WERI-Rb-1 (cell line): ENCODE data around the gene GBP3.
"Not testable (repeated sequence)": the region's sequence is repeated elsewhere in the genome, so short reads cannot be mapped to it uniquely, and the experiment has no call there.

Experiments
- DNase-seq: peaks from one replicate; pipeline ENCODE4 v3.0.0-alpha.2; 2020
- H3K27ac ChIP-seq: fragments of 250-450 bp; sonication (Bioruptor Pico); 2 replicates; pipeline ENCODE4 v1.5.1; 2020; ENCODE audit warnings: mild to moderate bottlenecking, moderate library complexity
- H3K27me3 ChIP-seq: fragments of 250-450 bp; sonication (Bioruptor Pico); 2 replicates; pipeline ENCODE4 v1.5.1; 2021; ENCODE audit warnings: mild to moderate bottlenecking, low read depth, moderate library complexity; ENCODE audit not compliant: insufficient read depth, severe bottlenecking
- H3K36me3 ChIP-seq: fragments of 250-450 bp; sonication (Bioruptor Pico); 2 replicates; pipeline ENCODE4 v1.5.1; 2020; ENCODE audit warnings: mild to moderate bottlenecking, moderate library complexity
- H3K4me3 ChIP-seq: 2 replicates; pipeline ENCODE4 v1.5.1; 2011; ENCODE audit warnings: low read depth, mild to moderate bottlenecking, control low read depth, low read length
- H3K9me3 ChIP-seq: fragments of 250-450 bp; sonication (Bioruptor Pico); 2 replicates; pipeline ENCODE4 v1.5.1; 2021; ENCODE audit warnings: mild to moderate bottlenecking, moderate library complexity; ENCODE audit not compliant: severe bottlenecking
- CTCF ChIP-seq: IDR thresholded peaks from 2 replicates; pipeline ENCODE4 v1.5.1; 2011; ENCODE audit warnings: low read depth, mild to moderate bottlenecking, control low read depth, inconsistent platforms, low read length

GBP3 gene

GRCh38 chr1:89047734-89048133 is 25.1 kb upstream of the GBP3 start:
- H3K36me3 ChIP-seq, result no peaks in the 10 kb centered on the region

GRCh38 chr1:89046318-89047183 is 23.9 kb upstream of the GBP3 start:
- not testable (repeated sequence) for DNase-seq, H3K9me3 ChIP-seq, H3K4me3 ChIP-seq, H3K27ac ChIP-seq, H3K27me3 ChIP-seq, H3K36me3 ChIP-seq

More at GRCh38 chr1:89047734-89048133, 25.1 kb upstream of the GBP3 start:
- no peak for DNase-seq
- Histone ChIP-seq H3K9me3 (no peaks in the 10 kb centered on the region), H3K27me3 (peaks cover 3% of the 10 kb centered on the region), H3K4me3 (no peak overlapping the region), H3K27ac (no peak overlapping the region)
- no peak for TF ChIP-seq CTCF

GRCh38 chr1:89044970-89045721 is 22.5 kb upstream of the GBP3 start:
- DNase-seq, result no peak
- Histone ChIP-seq H3K27ac (no peak overlapping the region), H3K27me3 (peaks cover 5% of the 10 kb centered on the region), H3K36me3 (no peaks in the 10 kb centered on the region), H3K4me3 (no peak overlapping the region), H3K9me3 (no peaks in the 10 kb centered on the region)
- TF ChIP-seq CTCF, result no peak

- Histone ChIP-seq H3K36me3 (no peaks in the 10 kb centered on the region), H3K4me3 (no peak overlapping the region), H3K27me3 (peaks cover 9% of the 10 kb centered on the region), H3K27ac (no peak overlapping the region), H3K9me3 (no peaks in the 10 kb centered on the region)
- DNase-seq, result no peak
- no peak for TF ChIP-seq CTCF
Observed at GRCh38 chr1:89043940-89044339, 21.3 kb upstream of the GBP3 start.

- no peak overlapping the region for H3K4me3 ChIP-seq
- TF ChIP-seq CTCF, result no peak
Observed at GRCh38 chr1:89042491-89042890, 19.8 kb upstream of the GBP3 start.

GRCh38 chr1:89041721-89042120 is 19.1 kb upstream of the GBP3 start:
- no peak for TF ChIP-seq CTCF
- H3K36me3 ChIP-seq, result no peaks in the 10 kb centered on the region
- no peak overlapping the region for H3K4me3 ChIP-seq
- H3K27ac ChIP-seq, result no peak overlapping the region
- DNase-seq, result no peak
- H3K27me3 ChIP-seq, result peaks cover 9% of the 10 kb centered on the region
- no peaks in the 10 kb centered on the region for H3K9me3 ChIP-seq

More at GRCh38 chr1:89042491-89042890, 19.8 kb upstream of the GBP3 start:
- peaks cover 9% of the 10 kb centered on the region for H3K27me3 ChIP-seq
- H3K27ac ChIP-seq, result no peak overlapping the region
- no peaks in the 10 kb centered on the region for H3K9me3 ChIP-seq
- H3K36me3 ChIP-seq, result no peaks in the 10 kb centered on the region
- no peak for DNase-seq
